ENCODE data around the gene CST8.

CST8 gene

GRCh38 chr20:23476015-23476754, 14.7 kb upstream of the CST8 start:
- DNase-seq (ENCODE audit: low read depth): no peak

GRCh38 chr20:23477223-23477622, 13.7 kb upstream of the CST8 start:
- no peak for DNase-seq (ENCODE audit: low read depth)

GRCh38 chr20:23479043-23479442, 11.9 kb upstream of the CST8 start:
- no peak for DNase-seq (ENCODE audit: low read depth)

- DNase-seq (ENCODE audit: low read depth): no peak
These were observed 8.8 kb upstream of the CST8 start for GRCh38 chr20:23482138-23482537.

- no peak for DNase-seq (ENCODE audit: low read depth)
These were observed 6.8 kb upstream of the CST8 start for GRCh38 chr20:23484081-23484480.

- no peak for DNase-seq (ENCODE audit: low read depth)
These were observed 2.4 kb upstream of the CST8 start for GRCh38 chr20:23488470-23488869.

- no peak for DNase-seq (ENCODE audit: low read depth)
These were observed 1.9 kb upstream of the CST8 start for GRCh38 chr20:23488996-23489395.

GRCh38 chr20:23492292-23492691, 1.4 kb downstream of the CST8 start:
- DNase-seq (ENCODE audit: low read depth): no peak

GRCh38 chr20:23493172-23493772, 2.4 kb downstream of the CST8 start:
- DNase-seq (ENCODE audit: low read depth): no peak

GRCh38 chr20:23497536-23497935, 6.6 kb downstream of the CST8 start:
- DNase-seq (ENCODE audit: low read depth): no peak

- no peak for DNase-seq (ENCODE audit: low read depth)
These were observed 11.0 kb downstream of the CST8 start for GRCh38 chr20:23501926-23502325.

- no peak for DNase-seq (ENCODE audit: low read depth)
These were observed 12.7 kb downstream of the CST8 start for GRCh38 chr20:23503649-23504048.

- DNase-seq (ENCODE audit: low read depth): no peak
These were observed 16.4 kb downstream of the CST8 start for GRCh38 chr20:23507346-23507745.

- no peak for DNase-seq (ENCODE audit: low read depth)
These were observed 17.7 kb downstream of the CST8 start for GRCh38 chr20:23508449-23509229.

- no peak for DNase-seq (ENCODE audit: low read depth)
These were observed 18.5 kb downstream of the CST8 start for GRCh38 chr20:23509247-23509913.

- no peak for DNase-seq (ENCODE audit: low read depth)
These were observed 19.2 kb downstream of the CST8 start for GRCh38 chr20:23510000-23510590.

- no peak for DNase-seq (ENCODE audit: low read depth)
These were observed 22.2 kb downstream of the CST8 start for GRCh38 chr20:23513164-23513563.

- no peak for DNase-seq (ENCODE audit: low read depth)
These were observed 23.9 kb downstream of the CST8 start for GRCh38 chr20:23514848-23515247.

GRCh38 chr20:23515250-23515939, 24.5 kb downstream of the CST8 start:
- DNase-seq (ENCODE audit: low read depth): no peak

- no peak for DNase-seq (ENCODE audit: low read depth)
These were observed 26.8 kb downstream of the CST8 start for GRCh38 chr20:23517719-23518118.

GRCh38 chr20:23519556-23519955, 28.6 kb downstream of the CST8 start:
- no peak for DNase-seq (ENCODE audit: low read depth)

- DNase-seq (ENCODE audit: low read depth): no peak
These were observed 29.3 kb downstream of the CST8 start for GRCh38 chr20:23520185-23520584.
